GM18499 (cell line): ENCODE data around the gene CDH4.

Source experiments
- ATAC-seq: cut with Tn5 transposase; IDR thresholded peaks from one replicate; pipeline ENCODE4 v1.9.1; 2021; ENCODE audit warnings: moderate number of reproducible peaks; ENCODE audit not compliant: insufficient read depth, unreplicated experiment

The CDH4 gene

GRCh38 chr20:61522498-61523090 lies 270.5 kb downstream of the CDH4 start:
- ATAC-seq = no peak

DNA sequence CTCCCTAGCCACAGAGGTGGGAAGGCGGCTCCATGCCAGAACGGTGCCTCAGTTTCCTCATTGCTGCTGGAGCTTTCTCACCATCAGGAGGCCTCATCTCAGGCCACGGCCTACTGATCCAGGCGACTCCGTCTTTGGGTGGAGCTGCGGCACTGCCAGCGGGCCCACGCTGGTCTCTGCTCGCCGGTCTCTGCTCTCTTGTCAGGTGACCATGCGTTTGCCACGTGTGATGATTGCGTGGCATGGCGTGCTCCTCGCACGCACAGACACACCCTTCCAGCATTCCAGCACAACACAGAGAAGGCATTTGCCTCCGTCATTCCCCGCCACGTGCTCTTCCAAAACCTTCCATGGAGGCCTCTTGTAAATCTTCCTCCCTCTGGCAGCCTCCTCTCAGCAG lies 271.1 kb downstream of the CDH4 start:
- ATAC-seq = no peak

DNA sequence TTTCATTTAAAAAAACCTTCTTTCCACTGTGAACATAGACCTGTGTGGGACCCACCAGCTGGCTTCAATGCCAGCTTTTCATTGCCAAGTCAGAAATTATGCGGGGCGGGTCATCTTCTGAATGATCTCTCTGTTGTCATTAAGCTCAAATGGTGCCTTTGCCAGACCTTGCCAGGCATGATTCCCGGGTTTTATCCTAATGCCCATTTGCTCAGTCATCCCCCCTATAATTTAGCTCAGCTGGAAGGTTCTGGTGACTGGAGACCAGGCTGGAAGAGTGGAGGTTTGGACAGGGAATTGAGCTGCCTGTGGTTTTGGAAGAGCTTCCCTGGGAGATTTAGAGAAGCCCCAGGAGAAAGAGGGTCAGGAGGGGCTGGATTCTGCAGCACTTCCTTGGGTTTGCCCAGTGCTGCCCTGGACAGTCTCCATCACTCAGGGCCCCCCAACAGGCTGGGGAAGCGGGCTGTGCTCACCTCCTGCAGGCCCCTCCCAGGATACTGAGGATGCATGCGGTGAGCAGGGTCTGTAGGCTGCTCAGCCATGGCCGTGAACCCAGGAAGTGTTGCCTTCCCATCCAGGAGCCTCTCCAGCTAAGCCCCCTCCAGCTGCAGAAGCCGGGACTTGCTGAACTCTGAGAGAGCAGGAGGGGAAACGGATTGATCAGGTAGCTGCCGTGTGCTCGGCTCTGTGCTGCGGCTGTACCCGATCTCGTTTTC lies 273.0 kb downstream of the CDH4 start:
- ATAC-seq = no peak

- no peak for ATAC-seq
Measured at GRCh38 chr20:61525781-61526431, 273.8 kb downstream of the CDH4 start.

- ATAC-seq = no peak
Measured at GRCh38 chr20:61526907-61527306, 274.8 kb downstream of the CDH4 start.

DNA sequence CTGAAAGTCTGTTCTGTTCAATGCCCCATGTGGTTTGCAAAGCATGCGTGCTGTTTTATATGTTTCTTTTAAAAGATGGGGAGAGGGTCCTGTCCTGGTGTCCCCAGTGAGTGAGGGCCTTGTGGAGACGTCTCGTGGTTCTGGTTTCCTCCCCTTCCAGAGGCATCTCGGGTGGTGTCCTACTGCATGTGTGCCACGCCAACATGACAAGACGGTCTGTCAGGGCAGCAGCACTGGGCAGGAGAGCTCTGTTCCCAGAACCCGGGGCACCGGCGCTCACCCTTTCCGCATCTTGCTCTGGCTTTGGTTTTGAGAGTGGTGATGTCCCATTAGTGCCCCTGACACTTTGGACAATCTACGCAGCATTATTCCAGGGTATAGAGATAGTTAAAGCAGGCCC lies 275.6 kb downstream of the CDH4 start:
- no peak for ATAC-seq

DNA sequence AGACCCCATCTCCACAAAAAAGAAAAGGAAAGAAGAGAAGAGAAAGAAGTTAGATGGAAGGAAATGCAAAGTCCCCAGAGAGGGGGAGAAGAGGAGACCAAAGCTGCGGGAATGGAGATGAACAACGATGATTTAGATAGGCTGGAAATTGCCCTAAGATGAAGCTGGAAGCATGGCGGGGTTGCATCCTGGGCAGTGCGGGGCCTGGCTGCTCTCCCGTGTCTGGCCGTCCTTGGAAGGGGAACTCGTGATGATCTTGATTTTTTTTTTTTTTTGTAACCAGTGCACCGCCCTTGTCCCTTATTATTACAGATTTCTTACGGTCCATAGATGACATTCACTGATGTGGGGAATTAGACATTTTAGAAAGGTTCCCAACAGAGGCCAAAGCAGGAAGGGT lies 276.5 kb downstream of the CDH4 start:
- no peak for ATAC-seq

- no peak for ATAC-seq
Measured at GRCh38 chr20:61529354-61529753, 277.3 kb downstream of the CDH4 start.

- ATAC-seq = no peak
Measured at GRCh38 chr20:61531553-61532345, 279.7 kb downstream of the CDH4 start.

DNA sequence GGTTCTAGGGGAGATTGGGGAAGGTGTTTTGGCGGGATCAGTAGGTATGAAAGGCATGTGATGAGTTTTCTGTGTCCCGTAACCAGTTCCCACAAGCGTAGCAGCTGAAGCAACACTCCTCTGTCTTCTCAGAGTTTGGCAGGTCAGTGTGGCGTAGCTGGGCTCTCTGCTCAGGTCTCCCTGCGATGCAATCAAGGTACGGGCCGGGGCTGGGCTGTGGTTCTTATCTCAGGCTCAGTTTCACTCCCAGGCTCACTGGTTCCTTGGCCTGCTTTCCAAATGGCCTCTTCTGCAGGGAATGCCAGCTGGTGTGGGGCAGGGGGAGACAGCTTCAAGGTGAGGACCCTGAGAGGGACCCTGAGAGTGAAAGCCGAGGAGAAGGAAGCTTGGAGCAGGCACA lies 280.7 kb downstream of the CDH4 start:
- no peak for ATAC-seq

DNA sequence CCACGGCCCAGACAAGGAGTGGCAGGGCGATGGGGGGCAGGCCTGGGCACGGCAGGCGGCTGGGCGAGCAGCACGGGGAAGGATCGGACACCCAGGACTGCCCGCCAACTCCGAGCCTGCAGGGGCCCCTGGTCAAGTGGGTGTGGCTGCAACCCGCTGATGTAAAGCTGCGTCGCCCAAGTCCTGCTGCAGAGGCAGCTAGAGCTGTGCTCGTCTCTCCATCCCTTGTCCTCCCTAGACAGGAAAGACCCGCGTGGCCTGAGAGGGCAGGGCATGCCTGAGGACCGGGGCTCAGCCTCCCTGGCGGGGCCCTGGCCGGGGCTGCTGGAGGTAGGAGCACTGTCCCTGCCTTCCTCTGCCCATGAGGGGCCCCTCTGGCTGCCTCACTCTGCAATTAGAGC lies 281.2 kb downstream of the CDH4 start:
- no peak for ATAC-seq

DNA sequence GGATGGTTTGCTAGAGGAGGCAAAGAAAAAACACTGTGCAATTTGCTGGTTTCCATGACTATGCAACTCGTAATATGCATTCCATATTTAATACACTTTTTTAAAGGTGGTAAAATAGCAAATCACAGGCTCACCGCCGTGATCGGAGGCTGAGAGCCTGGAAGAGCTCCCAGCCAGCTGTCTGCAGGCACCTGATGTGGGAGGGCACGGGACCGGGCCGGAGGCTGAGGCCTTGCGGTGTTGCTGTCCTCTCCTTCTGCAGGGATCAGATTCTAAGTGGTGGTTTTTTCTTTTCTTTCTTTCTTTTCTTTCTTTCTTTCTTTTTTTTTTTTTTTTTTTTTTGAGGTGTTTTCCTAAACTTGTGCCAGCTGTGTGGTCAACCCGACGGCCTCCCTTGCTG lies 282.3 kb downstream of the CDH4 start:
- ATAC-seq = no peak

DNA sequence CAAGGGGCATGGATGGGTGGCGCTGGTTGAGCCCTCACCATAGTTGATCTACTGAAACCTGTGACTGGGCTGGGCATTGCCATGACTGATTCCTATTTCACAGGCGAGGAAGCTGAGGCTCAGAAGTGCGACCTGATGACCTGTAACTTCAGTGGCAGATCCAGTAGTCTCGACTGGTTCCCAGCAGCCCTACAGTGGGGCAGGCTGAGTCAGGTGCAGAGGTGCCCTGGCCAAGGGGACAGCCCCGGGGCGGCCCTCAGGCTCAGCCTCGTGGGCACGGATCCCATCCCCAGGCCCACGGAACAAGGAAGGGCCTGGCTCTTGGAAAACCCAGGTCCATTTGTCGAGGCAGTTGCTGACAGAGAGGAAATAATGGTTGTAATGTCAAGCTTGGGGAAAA lies 283.0 kb downstream of the CDH4 start:
- no peak for ATAC-seq

DNA sequence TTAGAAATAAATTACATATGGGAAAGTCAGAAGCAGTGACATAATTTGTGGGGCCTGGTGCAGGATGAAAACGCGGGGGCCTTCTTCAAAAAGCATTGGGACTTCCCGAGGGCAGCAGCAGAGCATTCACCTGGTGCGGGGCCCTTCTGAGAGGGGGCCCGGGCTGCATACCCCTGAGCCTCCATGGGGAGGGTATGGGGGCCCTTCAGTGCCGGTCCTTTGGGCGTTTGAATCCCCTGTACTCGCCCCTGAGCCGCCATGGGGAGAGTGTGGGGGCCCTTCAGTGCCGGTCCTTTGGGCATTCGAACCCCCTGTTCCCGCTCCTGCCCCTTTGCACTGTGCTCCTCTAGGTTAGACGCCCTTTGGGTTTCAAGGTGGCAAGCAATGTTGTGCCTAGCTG lies 283.5 kb downstream of the CDH4 start:
- ATAC-seq = no peak

GRCh38 chr20:61535956-61536355 lies 283.9 kb downstream of the CDH4 start:
- ATAC-seq = no peak

- ATAC-seq = no peak
Measured at GRCh38 chr20:61536671-61537070, 284.6 kb downstream of the CDH4 start.

DNA sequence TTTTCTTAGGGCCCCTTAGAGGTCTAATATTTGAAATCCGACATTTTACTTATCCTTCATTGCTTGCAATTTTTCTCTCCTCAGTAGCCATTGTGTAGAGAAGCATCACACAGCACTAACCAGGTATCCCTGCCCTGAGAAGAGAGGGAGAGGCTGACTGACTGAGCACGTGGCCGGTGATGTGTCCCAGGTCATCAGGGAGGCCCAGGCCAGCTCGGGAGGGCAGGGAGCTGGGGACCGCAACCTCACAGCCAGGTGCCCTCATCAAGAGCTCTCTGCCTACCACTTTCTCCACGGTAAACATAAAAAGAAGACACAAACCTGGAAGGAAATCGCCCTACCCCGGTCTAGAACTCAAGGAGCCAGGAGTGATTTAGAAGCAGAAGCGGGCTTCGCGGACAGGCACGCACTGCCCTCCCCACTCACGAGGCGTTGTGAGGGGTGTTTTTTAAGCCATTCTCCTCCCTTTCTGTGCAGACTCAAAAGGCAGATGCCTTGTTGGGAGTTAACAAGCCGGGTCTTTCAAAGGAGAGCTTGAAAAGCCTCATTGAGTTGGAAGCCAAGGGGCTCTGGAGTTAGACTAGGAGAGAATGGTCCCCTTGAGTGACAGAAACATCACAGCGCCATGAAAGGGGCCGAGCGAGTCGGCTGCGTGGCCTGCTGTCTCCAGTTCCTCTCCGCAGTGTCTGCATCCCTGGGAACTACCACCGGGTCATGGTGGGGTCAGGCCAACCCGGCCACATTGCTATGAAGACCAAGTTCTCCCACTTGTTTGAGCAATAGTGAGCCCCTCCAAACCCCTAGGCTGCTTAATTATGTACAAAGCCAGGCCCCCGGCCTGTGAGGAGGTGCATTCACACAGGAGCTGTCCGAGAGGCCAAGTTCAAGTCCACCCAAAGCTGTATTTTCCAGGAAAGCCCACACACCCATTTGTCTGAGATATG lies 285.4 kb downstream of the CDH4 start:
- ATAC-seq = no peak

- no peak for ATAC-seq
Measured at GRCh38 chr20:61538183-61538942, 286.3 kb downstream of the CDH4 start.

DNA sequence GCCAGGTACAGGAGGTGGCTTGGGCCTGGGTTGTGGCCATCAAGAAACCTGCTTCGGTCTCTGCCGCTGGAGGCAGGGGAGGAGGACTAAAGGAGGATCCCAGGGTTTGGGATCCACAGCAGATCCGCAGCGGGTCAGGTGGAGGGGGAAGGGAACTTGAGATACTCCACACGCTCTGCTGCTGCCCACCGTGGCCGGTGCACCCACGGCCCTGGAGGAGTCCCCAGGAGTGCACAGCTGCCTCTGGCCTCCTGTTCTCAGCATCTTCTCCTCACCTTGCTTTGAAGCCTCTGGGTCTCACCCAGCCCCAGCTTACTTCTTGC lies 286.8 kb downstream of the CDH4 start:
- no peak for ATAC-seq
